ENCODE measurements around the gene ZNF662.

ZNF662 gene

GRCh38 chr3:42934910-42935309, 29.0 kb downstream of the ZNF662 start:
- Mint-ChIP-seq H3K4me1 (no peaks in the 10 kb centered on the region), H3K27me3 (ENCODE audit: low read depth, poor library complexity) (peaks cover 4% of the 10 kb centered on the region), H3K27ac (no peak overlapping the region), H3K36me3 (ENCODE audit: low read depth) (no peaks in the 10 kb centered on the region), H3K9me3 (peaks cover 3% of the 10 kb centered on the region), H3K4me3 (no peak overlapping the region)
- no peak for DNase-seq
- no peak for TF ChIP-seq CTCF (IDR thresholded peaks at IDR 0.05)

GRCh38 chr3:42935472-42935871, 29.5 kb downstream of the ZNF662 start:
- Mint-ChIP-seq H3K27ac (no peak overlapping the region), H3K36me3 (ENCODE audit: low read depth) (no peaks in the 10 kb centered on the region), H3K27me3 (ENCODE audit: low read depth, poor library complexity) (peaks cover 5% of the 10 kb centered on the region), H3K9me3 (peaks cover 3% of the 10 kb centered on the region), H3K4me3 (no peak overlapping the region), H3K4me1 (no peaks in the 10 kb centered on the region)
- no peak for DNase-seq
- no peak for TF ChIP-seq CTCF (IDR thresholded peaks at IDR 0.05)

- no peak for TF ChIP-seq CTCF (IDR thresholded peaks at IDR 0.05)
Measured at GRCh38 chr3:42936157-42936981, 30.4 kb downstream of the ZNF662 start.

GRCh38 chr3:42937334-42937733, 31.4 kb downstream of the ZNF662 start:
- H3K4me3 Mint-ChIP-seq = no peak overlapping the region
- no peak for TF ChIP-seq CTCF (IDR thresholded peaks at IDR 0.05)
- no peak overlapping the region for H3K27ac Mint-ChIP-seq
- H3K36me3 Mint-ChIP-seq (ENCODE audit: low read depth) = no peaks in the 10 kb centered on the region
- no peaks in the 10 kb centered on the region for H3K9me3 Mint-ChIP-seq
- no peaks in the 10 kb centered on the region for H3K4me1 Mint-ChIP-seq
- peaks cover 8% of the 10 kb centered on the region for H3K27me3 Mint-ChIP-seq (ENCODE audit: low read depth, poor library complexity)
- DNase-seq = no peak

More at GRCh38 chr3:42936157-42936981, 30.4 kb downstream of the ZNF662 start:
- no peaks in the 10 kb centered on the region for H3K9me3 Mint-ChIP-seq
- no peak for DNase-seq
- no peaks in the 10 kb centered on the region for H3K36me3 Mint-ChIP-seq (ENCODE audit: low read depth)
- no peak overlapping the region for H3K4me3 Mint-ChIP-seq
- no peaks in the 10 kb centered on the region for H3K4me1 Mint-ChIP-seq
- no peak overlapping the region for H3K27ac Mint-ChIP-seq
- peaks cover 8% of the 10 kb centered on the region for H3K27me3 Mint-ChIP-seq (ENCODE audit: low read depth, poor library complexity)

GRCh38 chr3:42942693-42943092, 36.8 kb downstream of the ZNF662 start:
- H3K4me1 Mint-ChIP-seq = no peaks in the 10 kb centered on the region
- H3K36me3 Mint-ChIP-seq (ENCODE audit: low read depth) = no peaks in the 10 kb centered on the region
- no peak for DNase-seq
- H3K27me3 Mint-ChIP-seq (ENCODE audit: low read depth, poor library complexity) = peaks cover 14% of the 10 kb centered on the region
- H3K9me3 Mint-ChIP-seq = no peaks in the 10 kb centered on the region
- TF ChIP-seq CTCF (IDR thresholded peaks at IDR 0.05) = no peak
- H3K4me3 Mint-ChIP-seq = no peak overlapping the region
- H3K27ac Mint-ChIP-seq = no peak overlapping the region

GRCh38 chr3:42946050-42946449, 40.1 kb downstream of the ZNF662 start:
- Mint-ChIP-seq H3K27ac (no peak overlapping the region), H3K36me3 (ENCODE audit: low read depth) (no peaks in the 10 kb centered on the region), H3K4me3 (no peak overlapping the region), H3K4me1 (no peaks in the 10 kb centered on the region), H3K9me3 (no peaks in the 10 kb centered on the region), H3K27me3 (ENCODE audit: low read depth, poor library complexity) (peaks cover 12% of the 10 kb centered on the region)
- no peak for TF ChIP-seq CTCF (IDR thresholded peaks at IDR 0.05)
- DNase-seq = no peak

All from nephron progenitor cell (in vitro differentiated cells).